ENCODE measurements around the gene CAMKK1. TPM values are rescaled to one million over a fixed set of nuclear protein-coding genes. Genes with fewer than 3 reads are reported as not detected.

The CAMKK1 gene
- polyA plus RNA-seq, 1 donor from 2014 or later, result 8.9 TPM

GRCh38 chr17:3917391-3917931 lies 24.6 kb upstream of the CAMKK1 start:
- H3K9me2 ChIP-seq (ENCODE audit: insufficient read depth, low read length), result no peaks in the 10 kb centered on the region
- H3K4me3 ChIP-seq (ENCODE audit: low read length), result no peak overlapping the region
- no peaks in the 10 kb centered on the region for H3K9me3 ChIP-seq (ENCODE audit: low read length)
- TF ChIP-seq REST (IDR thresholded peaks at IDR 0.05; ENCODE audit: borderline replicate concordance) (no peak), CTCF (IDR thresholded peaks at IDR 0.05; ENCODE audit: poor library complexity, severe bottlenecking) (no peak), EP300 (conservative IDR thresholded peaks at IDR 0.05; ENCODE audit: poor library complexity, severe bottlenecking) (no peak), TAF1 (IDR thresholded peaks at IDR 0.05; ENCODE audit: low read depth) (no peak), RAD21 (conservative IDR thresholded peaks at IDR 0.05) (no peak), POLR2AphosphoS5 (IDR thresholded peaks at IDR 0.05) (no peak), MXI1 (conservative IDR thresholded peaks at IDR 0.05; ENCODE audit: poor library complexity, severe bottlenecking) (no peak), SMC3 (conservative IDR thresholded peaks at IDR 0.05; ENCODE audit: poor library complexity) (no peak), EZH2 (IDR thresholded peaks at IDR 0.05; ENCODE audit: borderline replicate concordance, insufficient read depth, low read length, poor library complexity, severe bottlenecking) (no peak)
- no peaks in the 10 kb centered on the region for H4K20me1 ChIP-seq (ENCODE audit: insufficient read depth)
- H3K27me3 ChIP-seq (ENCODE audit: insufficient read depth, low read depth, low read length), result no peaks in the 10 kb centered on the region
- no peak overlapping the region for H3K9ac ChIP-seq (ENCODE audit: low read length)
- no peak overlapping the region for H3K27ac ChIP-seq (ENCODE audit: low read length)
- H3K36me3 ChIP-seq (ENCODE audit: insufficient read depth, low read length), result no peaks in the 10 kb centered on the region
- no peaks in the 10 kb centered on the region for H3F3A ChIP-seq (ENCODE audit: insufficient read depth, low read length, poor library complexity, severe bottlenecking)
- H3K79me2 ChIP-seq (replicated peaks; ENCODE audit: insufficient read depth, low read length), result no peaks in the 10 kb centered on the region
- H2AFZ ChIP-seq (ENCODE audit: low read depth, low read length), result no peak overlapping the region
- no peak overlapping the region for H3K4me2 ChIP-seq (ENCODE audit: low read length)

GRCh38 chr17:3916825-3917224 lies 24.0 kb upstream of the CAMKK1 start:
- no peak for TF ChIP-seq RAD21 (conservative IDR thresholded peaks at IDR 0.05)
- TF ChIP-seq EZH2 (IDR thresholded peaks at IDR 0.05; ENCODE audit: borderline replicate concordance, insufficient read depth, low read length, poor library complexity, severe bottlenecking), result no peak
- no peak for TF ChIP-seq POLR2AphosphoS5 (IDR thresholded peaks at IDR 0.05)
- no peak for TF ChIP-seq REST (IDR thresholded peaks at IDR 0.05; ENCODE audit: borderline replicate concordance)
- no peak for TF ChIP-seq CTCF (IDR thresholded peaks at IDR 0.05; ENCODE audit: poor library complexity, severe bottlenecking)
- TF ChIP-seq MXI1 (conservative IDR thresholded peaks at IDR 0.05; ENCODE audit: poor library complexity, severe bottlenecking), result no peak
- TF ChIP-seq EP300 (conservative IDR thresholded peaks at IDR 0.05; ENCODE audit: poor library complexity, severe bottlenecking), result no peak
- TF ChIP-seq SMC3 (conservative IDR thresholded peaks at IDR 0.05; ENCODE audit: poor library complexity), result no peak
- TF ChIP-seq TAF1 (IDR thresholded peaks at IDR 0.05; ENCODE audit: low read depth), result no peak
- Histone ChIP-seq H3K9me3 (ENCODE audit: low read length) (no peaks in the 10 kb centered on the region), H4K20me1 (ENCODE audit: insufficient read depth) (no peaks in the 10 kb centered on the region), H3K9me2 (ENCODE audit: insufficient read depth, low read length) (no peaks in the 10 kb centered on the region), H3K4me2 (ENCODE audit: low read length) (no peak overlapping the region), H3K27ac (ENCODE audit: low read length) (no peak overlapping the region), H2AFZ (ENCODE audit: low read depth, low read length) (no peak overlapping the region), H3K36me3 (ENCODE audit: insufficient read depth, low read length) (no peaks in the 10 kb centered on the region), H3K9ac (ENCODE audit: low read length) (no peak overlapping the region), H3K79me2 (replicated peaks; ENCODE audit: insufficient read depth, low read length) (no peaks in the 10 kb centered on the region), H3K4me3 (ENCODE audit: low read length) (no peak overlapping the region), H3K27me3 (ENCODE audit: insufficient read depth, low read depth, low read length) (no peaks in the 10 kb centered on the region), H3F3A (ENCODE audit: insufficient read depth, low read length, poor library complexity, severe bottlenecking) (no peaks in the 10 kb centered on the region)
